HG03103 (cell line): ENCODE data around the gene DNAL1.

Experiments
- ATAC-seq: cut with Tn5 transposase; IDR thresholded peaks from one replicate; pipeline ENCODE4 v1.9.1; 2021; ENCODE audit warnings: low read depth; ENCODE audit not compliant: unreplicated experiment

The DNAL1 gene

GRCh38 chr14:73722581-73722980 is 77.8 kb downstream of the DNAL1 start:
- no peak for ATAC-seq

- ATAC-seq, result no peak
These were observed 78.6 kb downstream of the DNAL1 start for GRCh38 chr14:73723406-73723796.

- no peak for ATAC-seq
These were observed 79.2 kb downstream of the DNAL1 start for GRCh38 chr14:73723797-73724661.

GRCh38 chr14:73724696-73725095 is 79.9 kb downstream of the DNAL1 start:
- no peak for ATAC-seq

GRCh38 chr14:73725116-73726024 is 80.6 kb downstream of the DNAL1 start:
- no peak for ATAC-seq

- no peak for ATAC-seq
These were observed 81.5 kb downstream of the DNAL1 start for GRCh38 chr14:73726025-73726961.

- no peak for ATAC-seq
These were observed 82.4 kb downstream of the DNAL1 start for GRCh38 chr14:73727166-73727565.

- ATAC-seq, result no peak
These were observed 84.0 kb downstream of the DNAL1 start for GRCh38 chr14:73728717-73729330.

GRCh38 chr14:73729556-73730265 is 84.9 kb downstream of the DNAL1 start:
- ATAC-seq, result no peak

GRCh38 chr14:73731111-73731510 is 86.3 kb downstream of the DNAL1 start:
- ATAC-seq, result no peak

GRCh38 chr14:73732006-73732405 is 87.2 kb downstream of the DNAL1 start:
- no peak for ATAC-seq

GRCh38 chr14:73736842-73737241 is 92.1 kb downstream of the DNAL1 start:
- no peak for ATAC-seq

GRCh38 chr14:73738518-73739173 is 93.9 kb downstream of the DNAL1 start:
- ATAC-seq, result no peak

GRCh38 chr14:73739174-73739898 is 94.5 kb downstream of the DNAL1 start:
- no peak for ATAC-seq

GRCh38 chr14:73739899-73740617 is 95.3 kb downstream of the DNAL1 start:
- no peak for ATAC-seq

- ATAC-seq, result no peak
These were observed 96.0 kb downstream of the DNAL1 start for GRCh38 chr14:73740618-73741326.

- ATAC-seq, result no peak
These were observed 96.6 kb downstream of the DNAL1 start for GRCh38 chr14:73741386-73741875.
